Stomach (tissue), 9 donors: ENCODE measurements around the gene SND1. TPM values are rescaled to one million over a fixed set of nuclear protein-coding genes. Genes with fewer than 3 reads are reported as not detected.

Source experiments
- DNase-seq, 2 donors: peaks; one replicate each; pipeline versions ENCODE4 v3.0.0 to v3.0.0-alpha.2; 2013 to 2019
- H3K27ac ChIP-seq, 5 donors: fragments of 200-600 bp in 4 of 5; sonication (generic) in 4 of 5; one replicate each; pipeline ENCODE4 v1.5.1; 2013 to 2019; ENCODE audit warnings: mild to moderate bottlenecking in 1 of 5, moderate library complexity in 1 of 5
- H3K27me3 ChIP-seq, 3 donors: fragments of 200-600 bp; sonication (generic); one replicate each; pipeline ENCODE4 v1.5.1; 2017 to 2019; ENCODE audit warnings: mixed run types in 1 of 3
- H3K36me3 ChIP-seq, 4 donors: fragments of 200-600 bp; sonication (generic); 1 replicate in 3 of 4; 2 replicates in 1 of 4; pipeline ENCODE4 v1.5.1; 2016 to 2019
- H3K4me1 ChIP-seq, 4 donors: fragments of 200-600 bp; sonication (generic); one replicate each; pipeline ENCODE4 v1.5.1; 2016 to 2019
- H3K4me3 ChIP-seq, 4 donors: fragments of 200-600 bp; sonication (generic) in 3 of 4; one replicate each; pipeline ENCODE4 v1.5.1; 2016 to 2019; ENCODE audit warnings: mild to moderate bottlenecking in 1 of 4
- H3K9me3 ChIP-seq, 4 donors: fragments of 200-600 bp; sonication (generic); one replicate each; pipeline ENCODE4 v1.5.1; 2016 to 2019
- CTCF ChIP-seq, 7 experiments: fragments of 450-650 bp in 4 of 7; fragments of 200-600 bp in 3 of 7; sonication (generic) in 3 of 7; IDR thresholded peaks; one replicate each; pipeline ENCODE4 v1.5.1; 2016 to 2019; ENCODE audit warnings: antibody characterized with exemption in 7 of 7, control low read depth in 2 of 7, mild to moderate bottlenecking in 1 of 7
- EP300 ChIP-seq: sonication (generic); formaldehyde crosslinking; IDR thresholded peaks from one replicate; pipeline ENCODE4 v1.6.1; 2017; ENCODE audit warnings: antibody characterized with exemption
- POLR2A ChIP-seq, 4 donors: fragments of 450-650 bp; IDR thresholded peaks; one replicate each; pipeline ENCODE4 v1.6.1; 2016; ENCODE audit warnings: antibody characterized with exemption in 4 of 4, control low read depth in 2 of 4, mild to moderate bottlenecking in 1 of 4, moderate library complexity in 1 of 4
- POLR2AphosphoS5 ChIP-seq, 3 donors: sonication (generic); formaldehyde crosslinking; IDR thresholded peaks; one replicate each; pipeline ENCODE4 v1.6.1; 2016; ENCODE audit warnings: antibody characterized with exemption in 3 of 3
- WGBS, 5 donors: extraction: QIAGEN DNeasy Blood & Tissue Kit in 3 of 5; methylation state at CpG; one replicate each; pipeline versions ENCODE4 v1.1.5 to v1.1.7; 2013 to 2018; 5-methylcytosine and 5-hydroxymethylcytosine counted together
- intact Hi-C: fragments of 100-400 bp; cut with DNase I; formaldehyde crosslinking; loops from one replicate; pipeline ENCODE4 v1.15.1; 2023; ENCODE audit warnings: low total_unique reads
- polyA plus RNA-seq, 3 donors: library from polyadenylated mRNA; stranded (reverse); fragments of 200-250 nt; gene quantifications; one replicate each; pipeline ENCODE4 v1.2.3, GENCODE V29; 2013
- total RNA-seq, 5 donors: library from RNA; depleted of rRNA; stranded (reverse); fragments of >200 nt; gene quantifications; one replicate each; pipeline versions ENCODE4 v1.1.0 to v1.2.3, GENCODE V29; 2014 to 2016
- donor health status: healthy with polysubstance abuse.
- donor health status: Bipolar disorder and iron deficiency.
- donor health status: healthy.

The SND1 gene
- total and polyA plus RNA-seq, 8 donors = 63.3 to 799 (median 126) TPM

- intact Hi-C loops = no loop called here
- Histone ChIP-seq H3K36me3 (peaks cover 18 to 65% (median 47%) of the 10 kb centered on the region in 4 donors), H3K9me3 (no peaks in the 10 kb centered on the region), H3K27ac (no peak overlapping the region), H3K27me3 (peaks cover 0 to under 1% (median 0%) of the 10 kb centered on the region in 3 donors), H3K4me3 (no peak overlapping the region), H3K4me1 (no peaks in the 10 kb centered on the region)
- no peak for TF ChIP-seq POLR2A (IDR thresholded peaks at IDR 0.05)
- TF ChIP-seq CTCF (IDR thresholded peaks at IDR 0.05) = no peak
- no peak for TF ChIP-seq EP300
- WGBS, 5 donors = 92 to 95% (median 93%) methylated on average over 7 of the region's 7 CpGs
- DNase-seq = no peak
Observed at GRCh38 chr7:128097211-128097731, 445.3 kb downstream of the SND1 start.

- H3K4me3 ChIP-seq = no peak overlapping the region
- no peaks in the 10 kb centered on the region for H3K9me3 ChIP-seq
- intact Hi-C loops = no loop called here
- no peak overlapping the region for H3K27ac ChIP-seq
- peaks cover 5 to 7% (median 6%) of the 10 kb centered on the region in 4 donors for H3K4me1 ChIP-seq
- TF ChIP-seq CTCF (IDR thresholded peaks at IDR 0.05) (no peak), EP300 (no peak), POLR2AphosphoS5 (IDR thresholded peaks at IDR 0.05) (no peak), POLR2A (IDR thresholded peaks at IDR 0.05) (no peak)
- peaks cover 0 to 14% (median 4%) of the 10 kb centered on the region in 3 donors for H3K27me3 ChIP-seq
- H3K36me3 ChIP-seq = peaks cover 10 to 51% (median 34%) of the 10 kb centered on the region in 4 donors
- WGBS, 5 donors = 95 to 98% (median 97%) methylated on average over 5 of the region's 5 CpGs
- no peak for DNase-seq
Observed at GRCh38 chr7:128098629-128099028, 446.6 kb downstream of the SND1 start.

- Histone ChIP-seq H3K27ac (no peak overlapping the region), H3K4me1 (peaks cover 11 to 13% (median 12%) of the 10 kb centered on the region in 4 donors), H3K4me3 (no peak overlapping the region), H3K27me3 (peaks cover 0 to 21% (median 10%) of the 10 kb centered on the region in 3 donors), H3K36me3 (peaks cover 4 to 45% (median 28%) of the 10 kb centered on the region in 4 donors), H3K9me3 (no peaks in the 10 kb centered on the region)
- intact Hi-C loops = no loop called here
- WGBS, 5 donors = 83 to 93% (median 90%) methylated on average over 5 of the region's 5 CpGs
- no peak for DNase-seq
- TF ChIP-seq POLR2AphosphoS5 (IDR thresholded peaks at IDR 0.05) (no peak), CTCF (IDR thresholded peaks at IDR 0.05) (no peak), EP300 (no peak), POLR2A (IDR thresholded peaks at IDR 0.05) (no peak)
Observed at GRCh38 chr7:128099204-128099671, 447.2 kb downstream of the SND1 start.

GRCh38 chr7:128100225-128100948, 448.4 kb downstream of the SND1 start:
- WGBS, 5 donors = 70 to 85% (median 73%) methylated on average over 2 to 3 of the region's 3 CpGs
- intact Hi-C loops = no loop called here
- Histone ChIP-seq H3K4me1 (peaks cover 13 to 17% (median 16%) of the 10 kb centered on the region in 4 donors), H3K9me3 (no peaks in the 10 kb centered on the region), H3K4me3 (no peak overlapping the region), H3K27me3 (peaks cover 0 to 26% (median 14%) of the 10 kb centered on the region in 3 donors), H3K27ac (no peak overlapping the region), H3K36me3 (peaks cover 0 to 33% (median 16%) of the 10 kb centered on the region in 4 donors)
- TF ChIP-seq EP300 = no peak
- no peak for TF ChIP-seq CTCF (IDR thresholded peaks at IDR 0.05)
- no peak for TF ChIP-seq POLR2AphosphoS5 (IDR thresholded peaks at IDR 0.05)
- no peak for TF ChIP-seq POLR2A (IDR thresholded peaks at IDR 0.05)
- no peak for DNase-seq
